NCI-H69 (cell line): Measurements from ENCODE around the gene ACADL.

Source experiments
- DNase-seq: peaks from one replicate; lab custom pipeline; 2025; lab: John Stamatoyannopoulos, UW

The ACADL gene

GRCh38 chr2:210224941-210225672, at the start of gene ACADL:
Gene ACADL (minus strand): TSS chr2:210225447. CDS start chr2:210225263, 184 bp downstream.
- peak; percentile 62 for DNase-seq

GRCh38 chr2:210271300-210271699, 46.1 kb upstream of the ACADL start:
- DNase-seq: no peak

GRCh38 chr2:210269148-210269547, 43.9 kb upstream of the ACADL start:
- DNase-seq: peak; percentile 1

- DNase-seq: no peak
Measured at GRCh38 chr2:210268281-210268680, 43.0 kb upstream of the ACADL start.

- no peak for DNase-seq
Measured at GRCh38 chr2:210267698-210268097, 42.5 kb upstream of the ACADL start.

GRCh38 chr2:210264282-210264681, 39.0 kb upstream of the ACADL start:
- no peak for DNase-seq

GRCh38 chr2:210263841-210264240, 38.6 kb upstream of the ACADL start:
- no peak for DNase-seq

- no peak for DNase-seq
Measured at GRCh38 chr2:210262036-210262435, 36.8 kb upstream of the ACADL start.

- DNase-seq: no peak
Measured at GRCh38 chr2:210259687-210260086, 34.4 kb upstream of the ACADL start.

- no peak for DNase-seq
Measured at GRCh38 chr2:210252699-210253606, 27.7 kb upstream of the ACADL start.

GRCh38 chr2:210250622-210251021, 25.4 kb upstream of the ACADL start:
- no peak for DNase-seq

GRCh38 chr2:210233487-210233886, 8.2 kb upstream of the ACADL start:
- no peak for DNase-seq

- no peak for DNase-seq
Measured at GRCh38 chr2:210230984-210231383, 5.7 kb upstream of the ACADL start.

GRCh38 chr2:210230518-210230917, 5.3 kb upstream of the ACADL start:
- DNase-seq: no peak

- no peak for DNase-seq
Measured at GRCh38 chr2:210228586-210228985, 3.3 kb upstream of the ACADL start.

- no peak for DNase-seq
Measured at GRCh38 chr2:210227290-210228088, 2.2 kb upstream of the ACADL start.

GRCh38 chr2:210226223-210226622, 976 bp upstream of the ACADL start:
- no peak for DNase-seq

GRCh38 chr2:210224591-210224940, 681 bp downstream of the ACADL start:
- peak; percentile 30 for DNase-seq

- no peak for DNase-seq
Measured at GRCh38 chr2:210215120-210215519, 10.1 kb downstream of the ACADL start.

- DNase-seq: no peak
Measured at GRCh38 chr2:210210185-210210584, 15.1 kb downstream of the ACADL start.

GRCh38 chr2:210207929-210208328, 17.3 kb downstream of the ACADL start:
- no peak for DNase-seq

- DNase-seq: no peak
Measured at GRCh38 chr2:210203558-210203957, 21.7 kb downstream of the ACADL start.
